ENCODE measurements around the gene REXO5. TPM values are rescaled to one million over a fixed set of nuclear protein-coding genes. Genes with fewer than 3 reads are reported as not detected.
A peak's percentile ranks its signal among the peaks of the same experiment; 100 is the strongest.

REXO5 gene
- total RNA-seq, 1 donor from 2014 or later, result 0.44 TPM

DNA sequence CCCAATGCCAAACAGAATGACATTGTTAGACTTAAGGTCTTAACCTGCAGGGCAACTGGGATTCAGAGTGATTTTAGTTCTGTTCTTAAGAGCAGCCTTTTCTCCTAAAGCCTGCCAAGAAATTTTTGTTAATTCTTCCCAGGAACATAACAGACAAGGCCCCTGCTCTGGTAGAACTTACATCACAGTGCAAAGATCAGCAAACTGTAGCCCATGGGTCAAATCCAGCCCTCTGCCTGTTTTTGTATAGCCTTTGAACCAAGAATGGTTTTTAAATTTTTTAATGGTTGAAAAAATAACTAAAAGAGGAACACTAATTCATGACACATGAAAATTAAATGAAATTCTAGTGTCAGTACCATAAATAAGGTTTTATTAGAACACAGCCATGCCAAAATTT lies 38.8 kb upstream of the REXO5 start:
- CTCF ChIA-PET, result no interaction called here
- H3K36me3 Mint-ChIP-seq (ENCODE audit: low read depth), result peaks cover 5% of the 10 kb centered on the region
- intact Hi-C loops (cut with micrococcal nuclease), result no loop called here

DNA sequence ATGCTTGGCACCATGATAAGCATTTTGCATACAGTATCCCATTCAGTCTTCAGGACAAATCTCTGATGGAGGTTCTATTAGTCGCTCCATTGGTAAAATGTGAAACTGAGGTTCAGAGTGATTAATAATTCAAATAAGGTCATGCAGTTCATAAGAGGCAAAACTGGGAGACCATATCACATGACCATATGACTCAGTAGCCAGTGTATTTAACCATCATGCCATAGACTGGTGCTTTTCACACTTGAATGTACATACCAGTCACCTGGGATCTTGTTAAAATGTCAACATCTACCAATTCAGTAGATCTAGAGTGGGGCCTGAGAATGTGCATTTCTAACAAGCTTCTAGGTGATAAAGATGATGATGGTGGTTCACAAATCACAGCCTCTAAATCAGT lies 38.2 kb upstream of the REXO5 start:
- ATAC-seq (ENCODE audit: low read depth), result no peak
- Mint-ChIP-seq H3K27ac (no peak overlapping the region), H3K4me1 (peaks cover 10% of the 10 kb centered on the region), H3K36me3 (ENCODE audit: low read depth) (peaks cover 5% of the 10 kb centered on the region), H3K4me3 (no peak overlapping the region), H3K9me3 (no peaks in the 10 kb centered on the region), H3K27me3 (no peaks in the 10 kb centered on the region)
- ChIA-PET CTCF (no interaction called here), POLR2A (no interaction called here)
- DNase-seq, result no peak
- intact Hi-C loops (cut with micrococcal nuclease), result no loop called here
- no peak for TF ChIP-seq CTCF (IDR thresholded peaks at IDR 0.05)

More for the DNA sequence above, 38.8 kb upstream of the REXO5 start:
- Mint-ChIP-seq H3K27ac (no peak overlapping the region), H3K4me3 (no peak overlapping the region), H3K4me1 (peaks cover 14% of the 10 kb centered on the region), H3K9me3 (peaks cover 2% of the 10 kb centered on the region), H3K27me3 (no peaks in the 10 kb centered on the region)
- DNase-seq (no peak), ATAC-seq (ENCODE audit: low read depth) (no peak)
- no peak for TF ChIP-seq CTCF (IDR thresholded peaks at IDR 0.05)
- POLR2A ChIA-PET, result no interaction called here

DNA sequence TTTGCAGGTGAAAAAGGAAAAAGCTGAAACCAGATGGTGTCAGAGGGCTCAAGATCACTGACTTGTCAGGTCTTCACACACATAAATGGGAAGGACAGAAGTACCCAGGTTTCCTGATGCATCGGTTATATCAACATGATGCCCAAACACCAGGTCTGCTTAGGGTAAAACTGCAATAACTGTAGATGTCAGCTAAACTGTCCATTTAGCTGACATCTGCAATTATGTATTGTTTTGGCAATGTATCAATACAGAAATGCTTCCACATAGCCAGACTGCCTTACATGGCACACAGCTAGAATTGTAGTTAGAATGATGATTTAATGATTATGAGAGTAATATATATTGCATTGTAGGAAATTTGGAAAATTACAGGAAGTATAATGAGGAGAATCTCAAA lies 37.5 kb upstream of the REXO5 start:
- DNase-seq, result no peak
- Mint-ChIP-seq H3K4me3 (no peak overlapping the region), H3K4me1 (peaks cover 3% of the 10 kb centered on the region), H3K27ac (no peak overlapping the region), H3K9me3 (no peaks in the 10 kb centered on the region), H3K36me3 (ENCODE audit: low read depth) (peaks cover 2% of the 10 kb centered on the region), H3K27me3 (no peaks in the 10 kb centered on the region)
- no peak for ATAC-seq (ENCODE audit: low read depth)
- no peak for TF ChIP-seq CTCF (IDR thresholded peaks at IDR 0.05)
- ChIA-PET POLR2A (no interaction called here), CTCF (no interaction called here)
- intact Hi-C loops (cut with micrococcal nuclease), result no loop called here

GRCh38 chr16:20773679-20774078 lies 32.6 kb upstream of the REXO5 start:
- Mint-ChIP-seq H3K4me1 (no peaks in the 10 kb centered on the region), H3K4me3 (no peak overlapping the region), H3K36me3 (ENCODE audit: low read depth) (peaks cover 2% of the 10 kb centered on the region), H3K27me3 (no peaks in the 10 kb centered on the region), H3K27ac (no peak overlapping the region), H3K9me3 (no peaks in the 10 kb centered on the region)
- TF ChIP-seq CTCF (IDR thresholded peaks at IDR 0.05), result no peak
- intact Hi-C loops (cut with micrococcal nuclease), result loop anchor here (10.0 kb wide), 1 partner anchor 311 kb away; no protein-coding TSS in a partner anchor
- POLR2A ChIA-PET, result no interaction called here
- CTCF ChIA-PET, result no interaction called here
- ATAC-seq (ENCODE audit: low read depth), result no peak
- no peak for DNase-seq

DNA sequence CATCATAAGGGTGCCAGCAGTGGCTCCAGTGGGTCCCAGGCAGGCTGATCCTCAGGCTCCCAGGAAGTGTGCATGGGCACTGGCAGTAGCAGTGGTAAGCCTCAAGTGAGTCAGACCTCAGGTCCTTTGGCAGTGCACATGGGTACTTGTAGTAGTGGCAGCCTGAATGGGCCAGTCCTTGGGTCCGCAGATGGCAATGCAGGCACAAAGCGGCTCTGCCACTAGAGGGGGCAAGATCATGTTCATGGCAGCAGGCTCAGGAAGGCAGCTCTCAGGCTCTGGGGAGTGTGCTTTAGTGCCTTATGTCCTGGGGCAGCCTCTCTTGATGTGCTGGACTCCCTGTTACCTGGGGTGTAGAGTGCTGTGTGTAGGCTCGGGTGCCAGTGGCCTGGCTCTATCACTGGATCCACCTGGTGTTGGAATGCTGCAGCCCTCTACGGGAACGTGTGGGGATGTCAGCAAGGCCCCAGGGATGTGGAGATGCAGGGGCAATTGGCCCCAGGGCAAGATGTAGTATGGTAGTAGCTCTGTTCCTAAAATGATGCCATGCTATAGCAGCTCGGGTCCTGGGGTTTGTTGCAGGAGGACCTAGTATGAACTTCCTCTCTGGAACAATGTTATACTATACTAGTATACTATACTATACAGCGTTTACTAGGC lies 31.5 kb upstream of the REXO5 start:
- ChIA-PET POLR2A (no interaction called here), CTCF (interaction anchor here (1.0 kb wide), 1 partner anchor 11 kb away, joined by 3 read pairs; the partner anchor contains the start of gene ACSM3)
- peak; percentile 67 for ATAC-seq (ENCODE audit: low read depth)
- no peaks in the 10 kb centered on the region for H3K4me1 Mint-ChIP-seq
- no peak overlapping the region for H3K27ac Mint-ChIP-seq
- intact Hi-C loops (cut with micrococcal nuclease), result loop anchor here (10.0 kb wide), 1 partner anchor 310 kb away; no protein-coding TSS in a partner anchor
- peaks cover 2% of the 10 kb centered on the region for H3K36me3 Mint-ChIP-seq (ENCODE audit: low read depth)
- DNase-seq, result peak; percentile 18
- H3K27me3 Mint-ChIP-seq, result no peaks in the 10 kb centered on the region
- no peaks in the 10 kb centered on the region for H3K9me3 Mint-ChIP-seq
- TF ChIP-seq CTCF (IDR thresholded peaks at IDR 0.05), result no peak
- no peak overlapping the region for H3K4me3 Mint-ChIP-seq

Measured in activated B cell treated with CpG ODN at 0.5 μM for 24 hours (primary cell).